Measurements from ENCODE around the gene SYNJ2.

DNA sequence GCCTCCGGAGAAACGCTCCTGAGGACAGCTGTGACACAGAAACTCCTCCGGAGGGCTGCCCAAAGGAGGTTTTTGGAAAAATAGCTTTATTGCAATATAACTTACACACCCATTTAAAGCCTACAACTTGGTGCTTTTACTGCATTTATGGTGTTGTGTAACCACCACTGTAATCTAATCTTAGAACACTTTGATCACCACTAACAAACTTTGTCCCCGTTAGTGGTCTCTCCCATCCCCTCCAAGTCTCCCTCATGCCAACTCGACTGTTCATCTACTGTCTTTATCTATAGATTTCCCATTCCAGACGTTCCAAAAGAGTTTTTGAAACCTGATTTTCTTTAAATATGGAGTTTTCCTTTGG, 62.8 kb downstream of the SYNJ2 start:
- TF ChIP-seq, protein P1, sequence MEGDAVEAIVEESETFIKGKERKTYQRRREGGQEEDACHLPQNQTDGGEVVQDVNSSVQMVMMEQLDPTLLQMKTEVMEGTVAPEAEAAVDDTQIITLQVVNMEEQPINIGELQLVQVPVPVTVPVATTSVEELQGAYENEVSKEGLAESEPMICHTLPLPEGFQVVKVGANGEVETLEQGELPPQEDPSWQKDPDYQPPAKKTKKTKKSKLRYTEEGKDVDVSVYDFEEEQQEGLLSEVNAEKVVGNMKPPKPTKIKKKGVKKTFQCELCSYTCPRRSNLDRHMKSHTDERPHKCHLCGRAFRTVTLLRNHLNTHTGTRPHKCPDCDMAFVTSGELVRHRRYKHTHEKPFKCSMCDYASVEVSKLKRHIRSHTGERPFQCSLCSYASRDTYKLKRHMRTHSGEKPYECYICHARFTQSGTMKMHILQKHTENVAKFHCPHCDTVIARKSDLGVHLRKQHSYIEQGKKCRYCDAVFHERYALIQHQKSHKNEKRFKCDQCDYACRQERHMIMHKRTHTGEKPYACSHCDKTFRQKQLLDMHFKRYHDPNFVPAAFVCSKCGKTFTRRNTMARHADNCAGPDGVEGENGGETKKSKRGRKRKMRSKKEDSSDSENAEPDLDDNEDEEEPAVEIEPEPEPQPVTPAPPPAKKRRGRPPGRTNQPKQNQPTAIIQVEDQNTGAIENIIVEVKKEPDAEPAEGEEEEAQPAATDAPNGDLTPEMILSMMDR (IDR thresholded peaks at IDR 0.05; ENCODE audit: low read length) = no peak
- no peak for TF ChIP-seq EZH2 (IDR thresholded peaks at IDR 0.05; ENCODE audit: borderline replicate concordance, low read length)
